ENCODE measurements around the gene MAP3K20. TPM values are rescaled to one million over a fixed set of nuclear protein-coding genes. Genes with fewer than 3 reads are reported as not detected.

Gene MAP3K20
- total and polyA plus RNA-seq, 2 of the 8 experiments (the other 6 are each of a cell fraction or from before 2014, with no cell fraction given): 3.1 to 11.1 TPM

GRCh38 chr2:173122936-173123335 lies 47.3 kb downstream of the MAP3K20 start (continued):
- TF ChIP-seq CHD1 (IDR thresholded peaks at IDR 0.05; ENCODE audit: low read depth, low read length) (no peak), BCL11A (IDR thresholded peaks at IDR 0.05; ENCODE audit: low read depth in 2 of 2, low read length in 2 of 2) (no peak), CREB1 (IDR thresholded peaks at IDR 0.05) (no peak), ZNF274 (IDR thresholded peaks at IDR 0.05; ENCODE audit: borderline replicate concordance, extremely low read depth, low read length) (no peak), SIN3A (conservative IDR thresholded peaks at IDR 0.05 in 1 of 2, IDR thresholded peaks at IDR 0.05 in 1 of 2; ENCODE audit: low read depth in 1 of 2, low read length in 2 of 2) (no peak)

Measured in H1 (cell line).